SK-N-DZ (cell line): ENCODE data around the gene WDR27.
"Not testable (repeated sequence)": the region's sequence is repeated elsewhere in the genome, so short reads cannot be mapped to it uniquely, and the experiment has no call there.

Experiments used
- DNase-seq: peaks from one replicate; pipeline ENCODE4 v3.0.0-alpha.2; 2015; ENCODE audit warnings: low spot score

Gene WDR27

DNA sequence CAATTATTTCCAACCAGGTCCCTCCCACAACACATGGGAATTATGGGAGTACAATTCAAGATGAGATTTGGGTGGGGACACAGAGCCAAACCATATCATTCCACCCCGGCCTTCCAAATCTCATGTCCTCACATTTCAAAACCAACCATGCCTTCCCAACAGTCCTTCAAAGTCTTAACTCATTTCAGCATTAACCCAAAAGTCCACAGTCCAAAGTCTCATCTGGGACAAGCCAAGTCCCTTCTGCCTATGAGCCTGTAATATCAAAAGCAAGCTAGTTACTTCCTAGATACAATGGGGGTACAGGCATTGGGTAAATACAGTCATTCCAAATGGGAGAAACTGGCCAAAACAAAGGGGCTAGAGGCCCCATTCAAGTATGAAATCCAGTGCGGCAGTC is 93.2 kb downstream of the WDR27 start:
- DNase-seq = not testable (repeated sequence)

DNA sequence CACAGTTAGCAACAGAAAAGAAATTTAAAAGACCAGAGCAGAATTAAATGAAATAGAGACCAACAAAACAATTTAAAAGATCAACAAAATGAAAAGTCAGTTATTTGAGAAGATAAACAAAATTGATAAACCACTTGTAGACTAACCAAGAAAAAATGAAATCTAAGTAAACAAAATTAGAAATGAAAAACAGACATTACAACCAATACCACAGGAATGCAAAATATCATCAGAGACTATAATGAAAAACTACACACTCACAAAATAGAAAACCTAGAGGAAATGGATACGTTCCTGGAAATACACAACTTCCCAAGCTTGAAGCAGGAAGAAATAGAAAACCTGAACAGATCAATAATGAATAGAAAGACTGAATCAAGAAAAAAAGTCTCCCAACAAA is 97.8 kb downstream of the WDR27 start:
- no peak for DNase-seq

DNA sequence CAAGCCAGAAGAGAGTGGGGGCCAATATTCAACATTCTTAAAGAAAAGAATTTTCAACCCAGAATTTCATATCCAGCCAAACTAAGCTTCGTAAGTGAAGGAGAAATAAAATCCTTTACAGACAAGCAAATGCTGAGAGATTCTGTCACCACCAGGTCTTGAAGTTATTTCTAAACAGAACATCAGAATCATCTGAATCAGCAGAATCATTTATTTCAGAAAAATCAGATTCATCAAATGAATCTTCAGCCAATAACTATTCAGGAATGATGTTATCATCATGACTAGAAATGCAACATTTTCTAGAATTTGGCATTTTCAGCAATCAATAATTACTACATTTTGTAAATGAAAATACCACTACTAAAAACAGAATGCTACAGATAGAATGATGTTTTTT is 100.7 kb downstream of the WDR27 start:
- DNase-seq = not testable (repeated sequence)

DNA sequence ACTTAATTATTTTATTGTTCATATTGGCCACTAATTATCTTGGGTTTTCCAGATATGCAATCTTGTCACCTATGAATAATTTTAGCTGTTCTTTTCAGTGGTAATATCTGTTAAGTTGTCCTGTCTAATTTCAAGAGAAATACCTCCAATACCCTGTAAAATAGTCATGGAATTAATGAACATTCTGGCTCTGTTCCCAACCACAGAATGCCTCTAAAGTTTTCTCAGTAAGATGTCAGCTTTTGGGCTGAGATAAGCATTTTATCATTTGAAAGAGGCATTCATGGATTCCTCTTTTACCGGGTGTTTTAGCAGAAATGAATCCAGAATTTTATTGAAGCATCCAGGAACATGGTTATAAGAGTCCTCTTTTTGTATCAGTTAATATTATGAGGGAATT is 109.3 kb downstream of the WDR27 start:
- DNase-seq = no peak

DNA sequence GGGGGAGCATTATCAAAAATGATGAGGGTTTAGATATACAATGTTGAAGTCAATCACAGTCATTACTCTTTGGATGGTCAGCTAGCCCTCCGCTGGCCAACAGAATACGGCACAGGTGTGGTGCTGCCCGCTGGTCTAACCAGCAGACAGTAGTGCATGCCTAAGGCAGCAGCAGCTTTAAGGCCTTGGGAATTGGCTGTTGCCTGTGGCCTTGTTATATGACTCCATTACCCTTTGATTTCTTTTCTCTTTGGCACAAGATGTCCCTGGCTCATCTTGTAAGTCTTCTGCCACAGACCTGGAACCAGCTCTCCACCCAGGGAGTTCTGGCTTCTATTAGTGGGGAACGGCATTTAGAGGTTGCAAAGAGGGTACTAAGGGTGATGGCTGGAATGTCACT is 110.2 kb downstream of the WDR27 start:
- no peak for DNase-seq

DNA sequence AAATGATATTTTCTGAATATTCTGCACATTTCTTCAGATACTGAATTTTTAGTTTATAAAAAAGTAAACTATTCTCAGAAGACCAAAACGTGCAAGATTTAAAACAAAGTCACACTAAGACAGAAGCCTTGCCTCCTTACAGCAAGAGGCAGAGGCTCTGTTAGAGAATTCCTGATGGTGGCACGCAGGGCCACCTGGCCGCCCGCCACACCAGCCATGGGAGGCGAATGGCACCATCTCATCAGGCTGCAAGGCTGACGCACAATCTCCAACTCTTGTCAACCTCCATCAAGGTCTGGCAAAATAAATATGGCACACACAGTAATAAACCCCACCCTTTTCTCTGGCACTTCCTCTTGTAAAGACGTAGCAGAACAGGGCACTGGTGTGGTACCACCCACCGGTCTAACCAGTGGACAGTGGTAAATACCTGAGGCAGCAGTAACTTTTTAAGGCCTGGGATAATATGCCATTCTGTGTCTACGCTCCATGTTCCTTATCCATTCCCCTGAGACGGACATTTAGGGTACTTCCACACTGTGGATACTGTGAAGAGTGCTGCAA is 111.4 kb downstream of the WDR27 start:
- DNase-seq = no peak

DNA sequence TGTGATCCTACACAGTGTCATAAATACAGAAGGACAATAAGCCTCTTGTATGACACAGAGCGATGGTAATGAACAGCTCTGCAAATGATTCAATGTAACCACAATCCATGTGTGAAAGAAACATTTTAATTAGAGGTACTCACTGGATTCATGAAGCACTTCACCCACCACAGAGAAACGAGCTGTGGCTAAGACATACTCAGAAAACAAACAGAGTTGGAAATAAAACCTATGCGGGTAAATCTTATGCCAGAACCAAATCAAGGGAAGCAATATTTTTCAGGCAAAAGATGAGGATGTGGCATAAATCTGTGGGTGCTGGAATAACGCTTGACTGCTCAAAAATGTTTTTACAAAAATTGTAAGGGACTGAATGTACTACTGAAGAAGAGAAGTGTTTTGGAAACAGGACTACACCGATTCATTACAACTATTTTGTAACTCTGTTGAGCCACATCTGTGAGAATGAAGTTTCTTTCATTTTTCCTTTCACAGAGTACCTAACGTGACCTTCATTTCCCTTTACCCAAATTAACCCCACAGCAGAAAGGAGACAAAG is 112.1 kb downstream of the WDR27 start:
- no peak for DNase-seq

DNA sequence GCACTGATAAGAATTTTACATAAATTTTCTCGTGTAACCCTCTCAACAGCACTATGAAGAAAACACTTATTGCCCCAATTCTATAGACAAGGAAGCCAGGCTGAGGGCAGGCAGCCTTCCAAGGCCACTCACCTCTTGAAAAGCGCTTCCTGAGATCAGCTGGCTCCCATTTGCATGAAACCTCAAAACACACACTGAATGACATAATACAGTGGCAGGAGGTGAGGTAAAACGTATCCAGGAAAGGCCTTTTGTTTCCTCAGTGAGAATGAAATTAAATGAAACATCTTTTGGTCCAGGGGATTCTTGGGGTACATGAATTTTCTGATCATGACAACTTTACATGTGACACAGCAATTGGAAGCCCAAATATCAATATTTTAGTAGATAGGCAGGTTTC is 112.5 kb downstream of the WDR27 start:
- no peak for DNase-seq

DNA sequence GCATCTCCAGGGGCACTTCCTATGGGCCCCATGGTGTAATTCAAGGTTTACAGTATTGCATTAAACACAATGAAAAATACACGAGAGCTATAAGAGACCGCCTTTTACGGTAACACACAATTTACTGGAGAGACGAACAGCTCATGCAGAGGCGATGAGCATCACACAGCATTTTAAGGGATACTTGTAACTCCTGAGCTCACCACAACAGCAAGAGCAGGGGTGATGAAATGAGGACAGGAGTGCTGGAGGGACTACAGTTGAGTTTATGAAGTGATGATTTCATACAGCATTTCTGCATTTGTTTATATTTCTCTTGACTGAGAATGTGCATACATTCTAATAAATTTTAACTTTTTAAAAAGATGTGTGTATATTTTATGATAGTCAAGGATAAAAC is 113.9 kb downstream of the WDR27 start:
- DNase-seq = no peak

DNA sequence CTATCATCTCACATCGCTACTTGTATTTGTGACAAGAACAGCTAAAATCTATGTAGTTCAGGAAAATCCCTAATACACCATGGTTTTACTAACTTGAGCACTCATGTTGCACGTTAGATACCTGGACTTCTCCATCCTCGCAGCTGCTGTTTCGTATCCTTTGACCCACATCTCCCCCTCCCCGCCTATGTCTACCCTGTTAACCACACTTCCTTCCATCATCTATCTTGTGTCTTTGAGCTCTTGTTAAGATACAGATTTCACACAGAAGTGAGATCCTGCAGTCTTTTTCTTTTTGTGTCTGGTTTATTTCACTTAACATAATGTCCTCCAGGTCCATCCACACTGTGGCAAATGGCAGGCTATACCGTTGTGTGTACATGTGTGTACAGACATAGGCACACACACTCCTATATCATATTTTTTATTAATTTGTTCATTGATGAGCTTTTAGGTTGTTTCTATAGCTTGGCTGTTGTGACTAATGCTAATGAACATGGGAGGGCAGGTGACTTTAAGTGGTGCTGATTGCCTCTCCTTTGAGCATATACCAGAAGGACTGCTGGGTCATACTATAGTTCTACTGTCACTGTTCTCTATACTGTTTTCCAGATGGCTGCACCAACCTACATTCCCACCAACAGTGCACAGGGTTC is 117.8 kb downstream of the WDR27 start:
- DNase-seq = no peak

DNA sequence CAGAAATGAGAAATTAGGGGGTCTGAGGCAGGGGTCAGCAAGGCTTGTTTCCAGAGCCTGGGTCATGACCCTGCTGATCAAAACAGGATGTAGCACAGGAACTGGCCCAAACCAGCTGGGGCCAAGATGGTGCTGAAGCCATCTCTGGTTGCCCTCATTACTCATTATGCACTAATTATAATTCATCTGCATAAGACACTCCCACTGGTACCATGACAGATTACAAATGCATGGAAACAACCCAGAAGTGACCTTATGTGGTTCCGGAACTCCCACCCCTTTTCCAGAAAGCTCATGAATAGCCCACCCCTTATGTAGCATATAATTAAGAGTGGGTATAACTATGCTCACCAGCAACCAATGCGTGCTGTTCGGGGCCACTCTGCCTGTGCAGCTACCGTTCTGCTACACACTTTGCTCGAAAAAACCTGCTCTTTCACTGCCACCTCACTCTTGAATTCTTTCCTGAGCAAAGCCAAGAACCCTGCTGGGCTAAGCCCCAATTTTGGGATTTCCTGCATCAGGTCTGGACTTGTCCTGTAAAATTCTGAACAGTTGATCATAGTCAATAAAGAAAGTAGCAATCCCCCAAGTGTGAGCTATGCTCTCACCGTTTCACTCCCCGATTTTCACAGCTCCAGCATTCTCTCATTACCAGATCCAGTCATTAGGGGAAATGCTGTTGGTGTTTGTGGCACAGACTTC is 122.3 kb downstream of the WDR27 start:
- DNase-seq = no peak

DNA sequence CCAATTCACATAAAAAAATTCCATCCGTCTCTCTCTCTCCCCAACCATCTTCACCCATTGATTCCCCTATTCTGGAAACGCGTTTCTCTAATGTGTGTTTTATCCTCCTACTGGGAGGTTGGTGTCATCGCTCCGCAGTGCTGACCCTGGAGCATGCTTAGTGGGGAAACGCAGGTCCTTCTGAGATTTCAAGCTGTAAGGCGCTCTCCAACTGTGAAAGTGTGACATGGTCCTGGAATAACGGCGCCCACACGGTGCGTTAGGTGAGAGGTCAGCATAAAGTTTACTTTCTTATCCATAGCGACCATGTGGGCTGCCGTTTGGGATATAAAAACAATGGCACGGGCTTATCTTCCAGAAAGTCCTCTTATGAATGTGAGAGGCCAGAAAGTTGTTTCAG is 123.9 kb downstream of the WDR27 start:
- no peak for DNase-seq

DNA sequence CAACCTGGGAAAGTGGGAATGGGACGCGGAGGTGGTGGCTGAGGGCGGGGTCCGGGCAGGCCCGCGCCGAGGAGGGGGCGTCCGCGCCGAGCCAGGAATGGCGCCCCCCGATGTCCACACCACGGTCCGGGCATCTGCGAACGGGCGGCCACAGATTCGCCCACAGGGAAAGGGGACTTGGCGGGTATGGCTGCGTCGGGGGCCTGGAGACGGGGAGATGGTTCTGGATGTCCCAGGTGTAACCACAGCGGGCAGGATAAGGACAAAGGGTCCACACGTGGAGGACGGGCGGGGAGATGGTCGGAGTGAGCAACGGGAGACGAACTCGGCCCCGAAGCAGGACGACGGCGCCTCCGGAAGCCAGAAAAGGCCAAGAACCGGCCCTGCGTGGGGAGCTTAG is 124.6 kb downstream of the WDR27 start:
- no peak for DNase-seq

DNA sequence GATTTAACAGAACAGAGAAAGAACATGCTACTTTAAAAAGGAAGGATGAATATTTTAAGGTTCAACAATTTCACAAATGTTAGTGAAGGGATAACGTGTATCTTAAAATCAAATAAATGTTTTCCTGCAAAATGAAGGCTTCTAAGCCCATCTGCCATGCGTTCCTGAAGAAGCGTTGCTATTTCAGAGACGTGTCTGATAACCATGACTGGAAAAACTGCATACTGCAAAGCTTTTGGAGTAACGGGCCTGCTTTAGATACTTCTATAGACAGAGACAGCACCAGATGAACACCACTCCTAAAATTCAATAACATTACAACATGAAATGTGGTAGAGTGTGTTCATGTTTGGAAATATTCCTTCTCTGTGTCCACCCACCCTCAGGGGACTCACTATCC is 126.0 kb downstream of the WDR27 start:
- no peak for DNase-seq

DNA sequence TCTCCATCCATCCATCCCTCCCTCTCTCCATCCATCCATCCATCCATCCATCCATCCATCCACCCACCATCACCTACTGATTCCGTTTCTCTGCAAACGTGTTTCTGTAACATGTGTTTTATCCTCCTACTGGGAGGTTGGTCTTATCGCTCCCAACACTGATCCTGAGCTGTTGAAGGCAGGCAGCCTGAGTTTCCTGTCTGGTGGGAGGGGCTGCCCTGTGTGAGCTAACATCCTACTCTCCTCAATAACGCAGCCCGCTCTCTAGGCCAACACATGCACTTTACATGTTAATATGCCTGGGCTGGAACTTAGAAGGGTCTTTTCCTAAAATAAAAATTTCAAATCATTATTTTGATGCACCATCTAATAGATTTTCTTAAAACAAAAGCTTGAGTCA is 126.5 kb downstream of the WDR27 start:
- no peak for DNase-seq

DNA sequence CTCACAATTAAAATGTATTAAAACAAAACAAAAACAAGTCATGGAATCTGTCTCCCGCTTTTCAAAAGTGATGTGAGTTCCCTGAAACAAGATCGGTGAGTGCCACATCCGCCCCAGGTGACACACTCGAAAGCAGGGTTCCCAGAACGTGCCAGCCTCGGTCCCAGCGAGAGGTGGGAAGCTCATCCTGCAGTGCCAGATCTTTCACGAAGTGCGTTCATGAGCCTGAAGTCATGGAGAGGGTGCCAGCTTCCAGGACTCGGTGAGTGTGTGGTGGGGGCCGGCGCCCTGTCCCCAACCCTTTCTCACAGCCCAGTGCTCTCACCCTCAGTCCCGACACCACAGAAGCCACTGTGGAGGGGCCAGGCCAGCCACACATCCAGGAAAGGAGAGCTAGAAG is 127.4 kb downstream of the WDR27 start:
- DNase-seq = no peak

DNA sequence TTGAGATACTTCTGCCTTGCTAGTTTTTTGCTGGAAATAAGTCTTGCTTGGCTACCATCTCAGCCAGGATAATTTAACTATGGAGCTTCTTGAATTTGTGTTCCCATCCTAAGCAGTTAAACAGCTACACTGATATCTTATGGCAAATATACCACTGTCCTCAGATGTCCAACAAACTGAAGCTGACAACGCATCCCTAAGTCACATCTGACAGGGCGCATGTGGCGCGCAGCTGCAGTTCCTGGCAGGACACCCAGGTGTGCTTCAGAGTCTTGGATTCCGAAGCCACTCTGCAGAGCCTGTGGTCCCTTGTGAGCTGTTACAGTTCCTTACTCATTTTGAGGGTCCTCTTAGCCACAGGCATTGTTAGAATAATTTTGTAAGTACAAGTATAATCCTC is 127.9 kb downstream of the WDR27 start:
- no peak for DNase-seq

DNA sequence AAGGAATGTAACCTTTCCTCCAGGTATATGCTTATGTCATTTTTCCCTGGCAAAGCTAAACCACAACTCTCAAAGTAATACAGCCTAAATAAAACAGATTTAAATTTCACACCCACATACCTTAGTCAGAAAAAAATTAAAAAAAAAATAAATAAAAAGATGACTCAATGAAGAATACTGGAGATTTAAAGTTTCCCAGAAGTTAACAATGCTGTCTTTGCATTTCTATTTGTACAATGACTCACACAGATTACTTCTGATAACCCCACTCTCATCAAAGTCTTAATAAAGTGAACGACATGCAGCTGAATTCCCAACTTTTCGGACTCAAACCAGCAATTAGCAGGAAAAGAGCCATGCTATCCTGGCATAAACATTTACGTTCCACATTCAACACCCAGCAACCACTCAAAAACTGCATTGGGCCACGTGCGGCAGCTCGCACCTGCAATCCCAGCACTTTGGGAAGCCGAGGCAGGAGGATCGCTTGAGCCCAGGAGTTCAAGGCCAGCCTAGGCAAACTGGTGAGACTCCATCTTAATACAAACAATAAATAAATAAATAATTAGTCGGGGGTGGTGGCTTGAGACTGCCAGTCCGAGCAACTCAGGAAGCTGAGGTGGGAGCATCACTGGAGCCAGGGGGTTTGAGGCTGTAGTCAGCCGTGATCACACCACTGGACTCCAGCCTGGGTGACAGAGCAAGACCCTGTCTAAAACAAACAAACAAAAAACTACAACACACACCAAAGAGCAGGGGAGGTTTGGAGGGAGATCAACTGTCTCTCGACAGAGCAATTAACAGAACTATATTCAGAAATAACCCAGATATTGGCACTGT is 130.5 kb downstream of the WDR27 start:
- DNase-seq = no peak

DNA sequence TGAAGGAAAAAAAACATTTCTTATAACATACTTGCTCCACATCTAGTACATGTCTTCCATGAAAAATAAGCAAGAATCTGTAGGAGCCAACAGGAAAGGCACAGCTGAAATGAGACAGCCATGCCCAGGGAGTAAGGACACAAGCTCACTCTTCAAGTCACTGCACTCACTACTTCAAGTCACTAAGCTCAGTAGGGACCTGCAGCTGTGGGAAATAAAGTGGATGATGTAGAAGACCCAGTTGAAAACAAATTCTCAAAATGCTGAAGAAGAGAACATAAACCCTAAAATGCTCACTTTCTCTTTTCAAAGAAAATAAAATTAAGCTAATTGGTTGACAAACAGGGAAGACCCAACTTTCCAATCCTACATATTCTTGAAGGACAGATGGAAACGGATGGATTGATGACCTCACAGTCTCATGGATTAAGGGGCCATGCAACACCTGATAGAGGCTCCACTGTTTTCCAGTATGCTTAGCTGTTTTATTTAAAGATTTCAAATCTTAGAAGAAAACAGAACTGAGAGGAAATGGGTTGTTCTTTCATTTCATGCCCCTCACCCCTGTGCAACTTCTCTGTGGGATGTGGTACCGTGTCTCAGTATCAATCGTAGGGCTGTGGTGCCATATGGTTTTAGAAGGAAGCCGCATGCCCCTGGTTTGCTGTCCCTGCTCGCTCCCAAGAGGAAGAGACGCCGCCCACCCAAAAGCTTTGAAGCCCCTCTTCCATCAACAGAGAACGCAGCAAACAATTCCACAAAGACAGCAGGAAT is 133.3 kb downstream of the WDR27 start:
- DNase-seq = no peak

DNA sequence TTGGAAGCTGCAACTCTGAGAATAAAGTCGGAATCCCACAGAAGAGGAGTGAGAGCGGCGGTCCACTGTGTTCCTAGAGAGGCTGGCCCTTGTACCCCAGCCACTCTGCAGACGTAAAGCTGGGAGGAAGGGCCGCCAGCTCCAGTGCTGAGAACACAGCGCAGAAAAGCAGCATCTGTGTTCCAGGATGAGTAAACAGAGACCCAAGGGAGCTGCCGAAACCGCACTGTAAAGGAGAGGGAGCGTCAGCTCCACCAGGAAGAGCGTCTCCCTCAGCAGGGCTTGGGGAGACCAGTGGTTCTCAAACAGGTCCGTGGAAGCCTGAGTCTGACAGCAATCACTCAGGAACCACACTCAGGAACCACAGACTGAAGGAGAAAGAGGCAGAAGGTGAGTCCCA is 134.0 kb downstream of the WDR27 start:
- no peak for DNase-seq
